Stimulated activated CD8-positive, alpha-beta memory T cell treated with anti-CD3 and anti-CD28 coated beads, Interleukin-15, amount 100 ng/mL, for 24 hours (primary cell): ENCODE results near the gene YWHAB.

Source experiments
- DNase-seq: peaks from one replicate; pipeline ENCODE4 v3.0.0-alpha.2; 2020; ENCODE audit warnings: low read depth

YWHAB gene

GRCh38 chr20:44952731-44953130 lies 67.2 kb downstream of the YWHAB start:
- DNase-seq: no peak

GRCh38 chr20:44954211-44954610 lies 68.7 kb downstream of the YWHAB start:
- DNase-seq: no peak

- DNase-seq: no peak
Measured at GRCh38 chr20:44955270-44955669, 69.8 kb downstream of the YWHAB start.

- DNase-seq: no peak
Measured at GRCh38 chr20:44956410-44956809, 70.9 kb downstream of the YWHAB start.
